GM18868 (cell line): ENCODE data around the gene VDAC1.
A peak's percentile ranks its signal among the peaks of the same experiment; 100 is the strongest.
"Not testable (repeated sequence)": the region's sequence is repeated elsewhere in the genome, so short reads cannot be mapped to it uniquely, and the experiment has no call there.

ENCODE experiments used
- ATAC-seq: cut with Tn5 transposase; IDR thresholded peaks from one replicate; pipeline ENCODE4 v1.9.1; 2021; ENCODE audit warnings: mild to moderate bottlenecking, moderate library complexity; ENCODE audit not compliant: unreplicated experiment

VDAC1 gene

GRCh38 chr5:133996683-133997252 lies 8.0 kb downstream of the VDAC1 start:
- no peak for ATAC-seq

DNA sequence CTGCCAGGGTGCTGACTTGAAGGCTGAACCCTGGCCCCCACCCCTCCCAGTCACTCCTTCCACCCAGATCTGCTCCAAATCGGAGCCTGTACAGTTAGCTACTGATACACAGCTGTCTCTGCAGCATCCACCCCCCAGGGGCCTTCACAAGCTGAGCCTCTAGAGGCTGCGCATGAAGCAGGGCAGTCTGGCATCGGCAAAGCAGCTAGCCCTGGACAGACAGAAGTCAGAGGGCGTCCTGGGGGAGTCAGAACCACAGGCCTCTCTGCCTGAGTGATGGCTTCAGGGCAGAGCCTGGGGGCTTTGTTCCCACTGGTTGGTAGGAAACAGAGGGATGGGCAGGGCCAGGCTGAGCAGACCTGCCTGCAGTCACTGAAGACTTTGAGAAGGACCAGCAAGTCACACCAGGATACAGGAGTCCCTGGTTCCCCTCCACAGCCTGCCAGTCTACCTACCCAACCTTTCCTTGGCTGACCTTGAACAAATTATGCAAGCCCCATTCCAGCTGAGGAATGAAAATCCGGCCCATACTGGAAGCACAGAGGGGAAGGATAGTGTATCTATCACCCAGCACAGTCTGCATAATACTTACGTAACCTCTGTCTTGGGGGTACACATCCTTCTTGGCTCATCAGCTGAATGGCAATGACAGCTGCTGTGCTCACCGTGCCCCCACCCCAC lies 8.8 kb downstream of the VDAC1 start:
- ATAC-seq = no peak

- ATAC-seq = no peak
Observed at GRCh38 chr5:133995341-133995740, 9.4 kb downstream of the VDAC1 start.

DNA sequence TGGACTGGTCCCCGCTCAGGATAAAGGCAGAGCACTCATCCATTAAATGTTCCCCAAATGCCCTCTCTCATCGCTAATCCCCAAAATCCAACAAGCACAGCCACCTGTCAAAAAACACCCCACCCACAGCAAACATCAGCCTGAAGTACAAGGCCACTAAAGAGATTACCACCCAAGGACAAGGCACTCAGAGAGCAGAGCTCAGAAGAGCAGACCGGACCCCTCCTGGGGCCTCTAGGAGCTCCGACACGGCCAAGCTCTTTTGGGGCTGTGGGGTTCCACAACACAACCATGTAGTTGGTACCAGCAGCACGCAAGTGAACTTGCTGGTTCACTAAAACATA lies 9.8 kb downstream of the VDAC1 start:
- ATAC-seq = no peak

- no peak for ATAC-seq
Observed at GRCh38 chr5:133994297-133994989, 10.3 kb downstream of the VDAC1 start.

DNA sequence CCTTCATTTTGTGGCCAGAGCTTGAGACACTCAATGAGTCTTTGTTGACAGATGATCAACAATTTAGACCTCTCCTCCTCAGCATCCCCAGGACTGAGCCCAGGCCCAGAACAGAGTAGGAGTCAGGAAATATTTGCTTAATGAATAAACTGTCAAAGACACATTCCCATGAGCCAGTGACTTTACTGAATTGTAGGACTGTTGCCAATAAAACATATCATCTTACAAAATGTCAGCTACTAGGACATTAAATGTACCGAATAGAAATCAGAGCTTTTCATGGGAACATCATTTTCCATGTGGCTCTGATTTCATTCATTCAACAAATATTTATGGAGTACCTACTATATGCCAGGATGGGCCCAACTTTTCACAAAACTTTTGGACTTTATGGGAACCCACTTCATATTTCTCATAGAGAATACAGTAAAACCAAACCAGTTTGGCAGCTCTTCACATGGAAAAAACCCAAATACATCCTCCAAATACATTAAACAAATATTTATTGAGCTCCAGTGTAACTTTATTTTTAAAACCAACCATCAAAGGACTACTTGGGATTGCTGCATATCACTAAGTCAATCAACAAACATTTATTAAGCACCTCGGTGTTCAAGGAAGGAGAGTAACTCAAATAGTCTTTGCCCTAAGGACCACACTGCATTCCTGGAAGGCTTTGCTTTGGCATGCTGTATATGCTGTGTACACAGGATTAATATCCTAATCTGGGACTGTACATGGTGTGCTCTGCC lies 11.4 kb downstream of the VDAC1 start:
- ATAC-seq = no peak

GRCh38 chr5:133992429-133993155 lies 12.2 kb downstream of the VDAC1 start:
- ATAC-seq = no peak

DNA sequence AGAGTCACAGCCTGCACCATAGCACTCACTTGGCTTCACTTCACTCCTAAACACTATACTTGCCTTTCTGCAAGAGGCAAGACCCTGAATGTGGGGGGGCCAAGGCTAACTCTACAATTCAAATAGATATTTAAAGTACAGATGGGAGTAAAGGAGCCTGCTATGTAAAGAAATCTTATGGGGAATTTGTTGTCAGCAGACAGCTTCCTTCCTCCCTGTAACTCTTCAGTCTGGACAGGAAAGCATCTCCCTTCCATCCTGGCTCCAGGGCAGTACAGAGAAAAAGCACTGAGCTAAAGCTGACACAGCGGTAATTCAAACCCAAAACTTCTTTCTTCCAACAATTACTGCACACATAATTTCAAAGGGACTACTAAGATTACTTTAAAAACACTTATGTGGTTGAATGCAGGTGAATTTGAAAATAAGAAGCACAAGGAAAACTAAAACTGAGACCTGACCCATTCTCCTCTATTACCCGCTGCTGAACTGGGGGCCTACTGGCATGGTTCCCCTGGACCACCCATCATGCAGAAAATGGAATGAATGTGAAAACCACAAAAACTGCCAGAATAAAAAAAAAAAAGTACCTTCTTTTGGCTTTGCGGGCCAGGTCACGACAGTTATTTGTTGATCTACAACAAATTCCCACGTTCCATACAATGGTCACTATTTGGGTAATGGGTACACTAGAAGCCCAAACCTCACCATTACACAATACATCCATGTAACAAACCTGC lies 13.4 kb downstream of the VDAC1 start:
- ATAC-seq = no peak

GRCh38 chr5:133990396-133990795 lies 14.4 kb downstream of the VDAC1 start:
- ATAC-seq = no peak

DNA sequence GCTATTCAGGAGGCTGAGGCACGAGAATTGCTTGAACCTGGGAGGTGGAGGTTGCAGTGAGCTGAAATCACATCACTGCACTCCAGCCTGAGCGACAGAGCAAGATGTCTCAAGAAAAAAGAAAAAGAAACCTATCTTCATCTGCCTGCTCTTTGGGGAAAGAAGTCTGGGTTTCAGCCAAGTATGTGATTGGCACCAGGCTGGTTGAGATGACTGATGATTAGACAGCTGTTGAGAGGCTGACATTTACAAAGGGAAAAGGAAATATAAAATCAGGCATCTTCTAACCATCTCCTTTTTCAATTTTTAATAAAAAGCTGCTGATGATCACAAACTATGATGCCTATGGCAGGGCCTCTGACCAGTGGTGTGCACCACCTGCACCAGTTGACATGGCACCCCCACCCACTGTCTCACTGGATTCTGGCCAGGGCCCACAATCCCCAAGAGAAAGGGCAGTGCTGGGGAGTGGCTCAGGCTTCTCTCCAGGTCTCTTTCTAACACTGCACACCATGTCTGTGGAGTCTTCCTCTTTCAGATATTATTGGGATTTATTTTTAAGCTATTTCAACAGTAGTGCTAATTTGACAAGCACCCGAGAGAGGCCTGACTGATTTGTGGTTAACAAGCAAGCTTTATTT lies 19.1 kb downstream of the VDAC1 start:
- ATAC-seq = no peak

GRCh38 chr5:133983674-133984073 lies 21.1 kb downstream of the VDAC1 start:
- ATAC-seq = no peak

DNA sequence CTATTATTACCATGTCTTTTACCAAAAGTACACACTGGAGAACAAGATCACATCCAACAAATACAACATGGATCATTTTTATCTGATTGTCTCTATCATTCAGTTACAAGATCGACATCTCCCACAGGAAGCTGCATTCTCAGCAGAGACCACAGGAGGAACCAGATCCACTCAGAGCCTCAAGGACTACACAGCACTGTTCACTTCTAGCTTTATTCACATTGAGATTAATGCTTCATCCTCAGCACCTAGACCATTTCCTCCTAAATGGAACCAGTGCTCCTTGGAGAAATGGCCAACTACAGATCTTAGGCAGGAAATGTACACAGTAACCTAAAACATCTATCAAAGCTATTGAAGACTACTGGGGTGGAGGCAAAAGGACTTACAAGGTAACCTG lies 23.1 kb downstream of the VDAC1 start:
- ATAC-seq = no peak

DNA sequence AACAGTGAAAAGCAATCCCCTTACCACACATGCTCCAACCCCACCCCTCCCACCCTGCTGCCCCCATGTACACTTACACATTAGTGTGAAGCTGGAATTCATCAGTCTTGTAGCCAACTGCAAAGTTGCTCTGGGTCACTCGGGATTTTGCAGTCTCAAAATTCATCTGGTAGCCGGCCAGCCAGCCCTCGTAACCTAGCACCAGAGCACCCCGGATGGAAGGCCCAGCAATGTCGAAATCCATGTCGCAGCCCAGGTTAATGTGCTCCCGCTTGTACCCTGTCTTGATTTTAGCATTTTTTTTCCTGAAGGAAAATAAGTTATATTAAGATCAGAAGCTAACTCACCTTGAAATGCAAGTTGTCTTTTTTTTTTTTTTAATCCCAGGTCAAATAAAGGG lies 24.1 kb downstream of the VDAC1 start:
- no peak for ATAC-seq

- no peak for ATAC-seq
Observed at GRCh38 chr5:133978943-133979342, 25.8 kb downstream of the VDAC1 start.

GRCh38 chr5:133977858-133978257 lies 26.9 kb downstream of the VDAC1 start:
- ATAC-seq = no peak

- ATAC-seq = peak; percentile 70
Observed at GRCh38 chr5:133977161-133977787, 27.5 kb downstream of the VDAC1 start.

DNA sequence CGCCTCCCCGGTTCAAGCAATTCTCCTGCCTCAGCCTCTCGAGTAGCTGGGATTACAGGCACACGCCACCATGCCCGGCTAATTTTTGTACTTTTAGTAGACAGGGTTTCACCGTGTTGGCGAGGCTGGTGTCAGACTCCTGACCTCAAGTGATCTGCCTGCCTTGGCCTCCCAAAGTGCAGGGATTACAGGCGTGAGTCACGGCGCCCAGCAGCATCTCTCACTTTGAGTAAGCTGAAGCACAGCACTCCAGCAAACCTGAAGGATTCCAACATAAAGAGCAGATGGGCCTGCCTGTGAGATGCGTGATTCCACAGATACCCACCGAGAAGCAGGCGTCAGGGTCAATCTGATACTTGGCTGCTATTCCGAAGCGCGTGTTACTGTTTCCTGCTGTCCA lies 29.2 kb downstream of the VDAC1 start:
- ATAC-seq = not testable (repeated sequence)

DNA sequence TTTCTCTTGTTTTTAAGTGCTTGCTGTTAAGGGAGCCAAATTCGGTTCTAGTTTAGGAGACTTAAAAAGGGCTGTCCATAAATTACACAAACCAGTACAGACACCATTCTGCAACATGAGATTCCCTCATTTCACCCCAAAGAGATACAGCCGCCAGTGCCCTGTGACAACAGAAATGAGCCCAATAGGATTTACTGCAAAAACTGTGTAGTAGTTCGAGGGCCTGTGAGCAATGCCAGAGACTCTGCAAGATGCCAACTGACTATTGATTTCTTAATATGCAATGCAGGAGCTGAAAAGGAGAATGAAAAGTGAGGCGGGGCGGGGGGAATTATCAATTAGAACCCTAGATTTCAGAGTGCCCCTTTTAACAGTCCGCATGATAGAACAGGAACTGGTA lies 30.6 kb downstream of the VDAC1 start:
- no peak for ATAC-seq

GRCh38 chr5:133970325-133970909 lies 34.4 kb downstream of the VDAC1 start:
- ATAC-seq = no peak
